H1 (cell line): ENCODE measurements around the gene XPNPEP3. TPM values are rescaled to one million over a fixed set of nuclear protein-coding genes. Genes with fewer than 3 reads are reported as not detected.

ENCODE experiments used
- ASH2L ChIP-seq: fragments of 200-600, 300-600 bp; sonication (generic); IDR thresholded peaks from one replicate; pipeline ENCODE4 v1.7.1; 2017; ENCODE audit warnings: low read length
- BCL11A ChIP-seq, 2 experiments: IDR thresholded peaks; one replicate each; pipeline ENCODE4 v1.6.1; 2011; ENCODE audit warnings: low read depth in 2 of 2, low read length in 2 of 2, mild to moderate bottlenecking in 2 of 2
- BRCA1 ChIP-seq: IDR thresholded peaks from 2 replicates; pipeline ENCODE4 v1.6.1; 2012; ENCODE audit warnings: low read depth, low read length, improper control_type of control experiment
- CHD1 ChIP-seq: IDR thresholded peaks from 2 replicates; pipeline ENCODE4 v1.6.1; 2012; ENCODE audit warnings: low read depth, low read length, improper control_type of control experiment
- EGR1 ChIP-seq: IDR thresholded peaks from 2 replicates; pipeline ENCODE4 v1.6.1; 2011; ENCODE audit warnings: low read depth, low read length, borderline replicate concordance
- SAP30 ChIP-seq: fragments of 300-600 bp; sonication (generic); IDR thresholded peaks from 2 replicates; pipeline ENCODE4 v1.7.1; 2012; ENCODE audit warnings: low read length, moderate library complexity, mild to moderate bottlenecking, inconsistent platforms; ENCODE audit not compliant: insufficient read depth, insufficient replicate concordance
- SIRT6 ChIP-seq: IDR thresholded peaks from one replicate; pipeline ENCODE4 v1.7.1; 2012; ENCODE audit warnings: low read length, inconsistent platforms
- TAF1 ChIP-seq: IDR thresholded peaks from 2 replicates; pipeline ENCODE4 v1.6.1; 2011; ENCODE audit warnings: mild to moderate bottlenecking, low read depth, low read length
- TCF12 ChIP-seq: IDR thresholded peaks from 2 replicates; pipeline ENCODE4 v1.6.1; 2011; ENCODE audit warnings: low read depth, mild to moderate bottlenecking, low read length
- polyA plus RNA-seq, 7 experiments: library from polyadenylated mRNA; depleted of rRNA in 3 of 7; stranded (reverse) in 5 of 7; unstranded in 2 of 7; fragments of >200 nt in 5 of 7; fragments of 200-250 nt in 2 of 7; gene quantifications; 1 replicate in 5 of 7; 2 replicates in 1 of 7; 4 replicates in 1 of 7; pipeline versions ENCODE4 v1.2.1 to v1.2.3, GENCODE V29; 2011 to 2013; ENCODE audit warnings: missing spikeins in 2 of 7, mixed read lengths in 2 of 7
- total RNA-seq: library from RNA; stranded (reverse); fragmentation: NEBNext Ultra II Directional; extraction: Animal tissue kit (Norgen Biotek cat#: 25700); gene quantifications from 2 replicates; pipeline ENCODE4 v1.2.1, GENCODE V29; 2021
- TF ChIP-seq, protein P1 (sequence below): IDR thresholded peaks from 2 replicates; pipeline ENCODE4 v1.6.1; 2012; ENCODE audit warnings: low read length, inconsistent platforms
- TF ChIP-seq, protein P2 (sequence below): IDR thresholded peaks from 2 replicates; pipeline ENCODE4 v1.6.1; 2012; ENCODE audit warnings: inconsistent platforms

Gene XPNPEP3
- total and polyA plus RNA-seq, 2 of the 8 experiments (the other 6 are each of a cell fraction or from before 2014, with no cell fraction given): 25.8 to 29.2 TPM

DNA sequence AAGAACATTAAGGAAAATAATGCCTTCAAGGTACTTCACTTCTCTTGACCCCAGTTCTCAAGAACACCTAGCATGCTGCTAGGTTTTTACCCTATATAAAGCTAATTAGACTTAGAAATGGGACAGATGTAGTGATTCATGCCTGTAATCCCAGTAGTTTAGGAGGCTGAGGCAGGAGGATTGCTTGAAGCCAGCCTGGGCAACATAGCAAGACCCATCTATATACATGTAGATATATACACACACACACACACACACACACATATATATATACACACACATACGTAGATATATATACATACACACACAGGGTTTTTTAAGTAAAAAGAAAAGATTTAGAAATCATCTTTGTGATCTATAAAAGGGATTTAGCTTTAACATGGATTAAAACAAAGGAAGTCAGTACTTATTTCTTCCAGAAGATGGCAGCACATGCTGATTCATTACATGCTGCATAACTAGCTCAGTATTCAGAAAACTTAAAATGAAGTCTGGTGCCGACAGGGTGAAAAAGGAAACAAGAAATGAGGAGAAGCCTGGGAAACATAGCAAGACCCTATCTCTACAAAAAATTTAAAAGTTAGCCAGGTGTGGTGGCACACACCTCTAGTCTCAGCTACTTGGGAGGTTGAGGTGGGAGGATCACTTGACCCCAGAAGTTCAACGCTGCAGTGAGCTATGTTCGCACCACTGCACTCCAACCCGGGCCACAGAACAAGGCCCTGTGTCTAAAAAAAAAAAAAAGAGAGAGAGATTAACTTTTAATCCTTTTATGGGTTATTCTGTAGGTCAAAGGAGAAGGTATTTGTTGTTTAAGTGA lies 65.7 kb downstream of the XPNPEP3 start (continued):
- TF ChIP-seq TCF12 (no peak), BRCA1 (no peak), TAF1 (no peak), EGR1 (no peak), SAP30 (no peak), ASH2L (no peak), BCL11A (IDR thresholded peaks at IDR 0.05; ENCODE audit: low read depth in 2 of 2, low read length in 2 of 2) (no peak), CHD1 (no peak), SIRT6 (no peak)
- TF ChIP-seq, protein P1, sequence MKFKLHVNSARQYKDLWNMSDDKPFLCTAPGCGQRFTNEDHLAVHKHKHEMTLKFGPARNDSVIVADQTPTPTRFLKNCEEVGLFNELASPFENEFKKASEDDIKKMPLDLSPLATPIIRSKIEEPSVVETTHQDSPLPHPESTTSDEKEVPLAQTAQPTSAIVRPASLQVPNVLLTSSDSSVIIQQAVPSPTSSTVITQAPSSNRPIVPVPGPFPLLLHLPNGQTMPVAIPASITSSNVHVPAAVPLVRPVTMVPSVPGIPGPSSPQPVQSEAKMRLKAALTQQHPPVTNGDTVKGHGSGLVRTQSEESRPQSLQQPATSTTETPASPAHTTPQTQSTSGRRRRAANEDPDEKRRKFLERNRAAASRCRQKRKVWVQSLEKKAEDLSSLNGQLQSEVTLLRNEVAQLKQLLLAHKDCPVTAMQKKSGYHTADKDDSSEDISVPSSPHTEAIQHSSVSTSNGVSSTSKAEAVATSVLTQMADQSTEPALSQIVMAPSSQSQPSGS: no peak
- TF ChIP-seq, protein P2, sequence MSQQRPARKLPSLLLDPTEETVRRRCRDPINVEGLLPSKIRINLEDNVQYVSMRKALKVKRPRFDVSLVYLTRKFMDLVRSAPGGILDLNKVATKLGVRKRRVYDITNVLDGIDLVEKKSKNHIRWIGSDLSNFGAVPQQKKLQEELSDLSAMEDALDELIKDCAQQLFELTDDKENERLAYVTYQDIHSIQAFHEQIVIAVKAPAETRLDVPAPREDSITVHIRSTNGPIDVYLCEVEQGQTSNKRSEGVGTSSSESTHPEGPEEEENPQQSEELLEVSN: no peak
